Uterus (tissue), 4 donors: ENCODE data around the gene MIS18BP1. TPM values are rescaled to one million over a fixed set of nuclear protein-coding genes. Genes with fewer than 3 reads are reported as not detected.

ENCODE experiments used
- DNase-seq, 2 donors: peaks; one replicate each; pipeline ENCODE4 v3.0.0-alpha.2; 2019 to 2020
- H3K27ac ChIP-seq, 2 donors: fragments of 200-600 bp; sonication (generic); 1 replicate in 1 of 2; 2 replicates in 1 of 2; pipeline ENCODE4 v1.5.1; 2016 to 2018
- H3K27me3 ChIP-seq, 2 donors: fragments of 200-600 bp; sonication (generic); one replicate each; pipeline ENCODE4 v1.5.1; 2018 to 2019; ENCODE audit warnings: control low read depth in 1 of 2
- H3K36me3 ChIP-seq, 2 donors: fragments of 200-600 bp; sonication (generic); one replicate each; pipeline ENCODE4 v1.5.1; 2019; ENCODE audit warnings: control low read depth in 1 of 2
- H3K4me1 ChIP-seq, 2 donors: fragments of 200-600 bp; sonication (generic); one replicate each; pipeline ENCODE4 v1.5.1; 2018 to 2019; ENCODE audit warnings: control low read depth in 1 of 2
- H3K4me3 ChIP-seq, 2 donors: fragments of 200-600 bp; sonication (generic); 1 replicate in 1 of 2; 2 replicates in 1 of 2; pipeline ENCODE4 v1.5.1; 2018 to 2019; ENCODE audit warnings: mild to moderate bottlenecking in 1 of 2
- H3K9me3 ChIP-seq, 2 donors: fragments of 200-600 bp; sonication (generic); one replicate each; pipeline ENCODE4 v1.5.1; 2019; ENCODE audit warnings: control low read depth in 1 of 2
- POLR2A ChIP-seq, 2 donors: fragments of 450-650 bp; IDR thresholded peaks; one replicate each; pipeline ENCODE4 v1.6.1; 2016; ENCODE audit warnings: antibody characterized with exemption in 2 of 2, mild to moderate bottlenecking in 1 of 2, moderate library complexity in 1 of 2
- intact Hi-C: fragments of 100-400 bp; cut with DNase I; formaldehyde crosslinking; loops from one replicate; pipeline ENCODE4 v1.15.1; 2023; ENCODE audit warnings: low total_unique reads
- total RNA-seq, 4 donors: library from RNA; depleted of rRNA in 3 of 4; stranded (reverse); fragments of >200 nt in 3 of 4; gene quantifications; one replicate each; pipeline versions ENCODE4 v1.1.0 to v1.2.4, GENCODE V29; 2014 to 2023
- TF ChIP-seq, protein P1 (sequence below), 4 experiments: fragments of 200-600 bp in 2 of 4; fragments of 450-650 bp in 2 of 4; sonication (generic) in 2 of 4; IDR thresholded peaks; one replicate each; pipeline ENCODE4 v1.5.1; 2016 to 2019; ENCODE audit warnings: antibody characterized with exemption in 4 of 4, mild to moderate bottlenecking in 2 of 4, moderate library complexity in 1 of 4
- donor health status: DM: yes; HTN: yes; CAD: no.

MIS18BP1 gene
- total RNA-seq, 4 donors from 2014 or later = 8.7 to 73.7 (median 25.8) TPM

GRCh38 chr14:45262637-45263036 is 9.6 kb upstream of the MIS18BP1 start:
- Histone ChIP-seq H3K27ac (no peak overlapping the region), H3K4me1 (no peaks in the 10 kb centered on the region), H3K9me3 (peaks cover 0 to 16% of the 10 kb centered on the region in 2 donors), H3K27me3 (no peaks in the 10 kb centered on the region), H3K36me3 (no peaks in the 10 kb centered on the region), H3K4me3 (no peak overlapping the region)
- intact Hi-C loops = no loop called here
- no peak for TF ChIP-seq POLR2A (IDR thresholded peaks at IDR 0.05)
- TF ChIP-seq, protein P1, sequence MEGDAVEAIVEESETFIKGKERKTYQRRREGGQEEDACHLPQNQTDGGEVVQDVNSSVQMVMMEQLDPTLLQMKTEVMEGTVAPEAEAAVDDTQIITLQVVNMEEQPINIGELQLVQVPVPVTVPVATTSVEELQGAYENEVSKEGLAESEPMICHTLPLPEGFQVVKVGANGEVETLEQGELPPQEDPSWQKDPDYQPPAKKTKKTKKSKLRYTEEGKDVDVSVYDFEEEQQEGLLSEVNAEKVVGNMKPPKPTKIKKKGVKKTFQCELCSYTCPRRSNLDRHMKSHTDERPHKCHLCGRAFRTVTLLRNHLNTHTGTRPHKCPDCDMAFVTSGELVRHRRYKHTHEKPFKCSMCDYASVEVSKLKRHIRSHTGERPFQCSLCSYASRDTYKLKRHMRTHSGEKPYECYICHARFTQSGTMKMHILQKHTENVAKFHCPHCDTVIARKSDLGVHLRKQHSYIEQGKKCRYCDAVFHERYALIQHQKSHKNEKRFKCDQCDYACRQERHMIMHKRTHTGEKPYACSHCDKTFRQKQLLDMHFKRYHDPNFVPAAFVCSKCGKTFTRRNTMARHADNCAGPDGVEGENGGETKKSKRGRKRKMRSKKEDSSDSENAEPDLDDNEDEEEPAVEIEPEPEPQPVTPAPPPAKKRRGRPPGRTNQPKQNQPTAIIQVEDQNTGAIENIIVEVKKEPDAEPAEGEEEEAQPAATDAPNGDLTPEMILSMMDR (IDR thresholded peaks at IDR 0.05) = no peak
- DNase-seq = no peak

DNA sequence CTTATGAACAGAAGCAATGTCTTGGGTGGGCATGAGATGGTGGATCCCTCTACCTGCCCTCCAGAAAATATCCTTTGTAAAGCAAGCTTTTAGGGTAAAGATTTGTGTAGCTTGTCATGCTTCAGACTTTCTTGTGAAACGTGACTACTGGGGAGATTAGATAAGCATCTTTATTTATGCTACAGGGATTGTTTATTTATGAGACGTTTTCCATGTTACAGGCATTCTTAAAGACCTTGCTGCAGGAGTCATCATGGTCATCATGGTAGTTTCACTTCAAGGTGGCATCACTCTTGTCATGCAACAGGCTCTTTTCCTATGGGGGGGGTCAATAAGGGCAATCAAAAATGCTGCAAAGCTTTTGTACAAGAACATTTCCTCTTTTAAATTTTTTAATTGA is 8.2 kb upstream of the MIS18BP1 start:
- H3K27ac ChIP-seq = no peak overlapping the region
- no peaks in the 10 kb centered on the region for H3K4me1 ChIP-seq
- no peak for DNase-seq
- no peak overlapping the region for H3K4me3 ChIP-seq
- TF ChIP-seq, protein P1 (IDR thresholded peaks at IDR 0.05) = no peak
- TF ChIP-seq POLR2A (IDR thresholded peaks at IDR 0.05) = no peak
- intact Hi-C loops = no loop called here
- H3K36me3 ChIP-seq = no peaks in the 10 kb centered on the region
- no peaks in the 10 kb centered on the region for H3K27me3 ChIP-seq
- H3K9me3 ChIP-seq = peaks cover 0 to 19% of the 10 kb centered on the region in 2 donors

GRCh38 chr14:45258805-45259204 is 5.8 kb upstream of the MIS18BP1 start:
- no peak for DNase-seq
- Histone ChIP-seq H3K9me3 (peaks cover 0 to 19% of the 10 kb centered on the region in 2 donors), H3K4me1 (no peaks in the 10 kb centered on the region), H3K36me3 (no peaks in the 10 kb centered on the region), H3K27ac (no peak overlapping the region), H3K27me3 (no peaks in the 10 kb centered on the region), H3K4me3 (no peak overlapping the region)
- intact Hi-C loops = no loop called here
- TF ChIP-seq, protein P1 (IDR thresholded peaks at IDR 0.05) = no peak
- TF ChIP-seq POLR2A (IDR thresholded peaks at IDR 0.05) = no peak

DNA sequence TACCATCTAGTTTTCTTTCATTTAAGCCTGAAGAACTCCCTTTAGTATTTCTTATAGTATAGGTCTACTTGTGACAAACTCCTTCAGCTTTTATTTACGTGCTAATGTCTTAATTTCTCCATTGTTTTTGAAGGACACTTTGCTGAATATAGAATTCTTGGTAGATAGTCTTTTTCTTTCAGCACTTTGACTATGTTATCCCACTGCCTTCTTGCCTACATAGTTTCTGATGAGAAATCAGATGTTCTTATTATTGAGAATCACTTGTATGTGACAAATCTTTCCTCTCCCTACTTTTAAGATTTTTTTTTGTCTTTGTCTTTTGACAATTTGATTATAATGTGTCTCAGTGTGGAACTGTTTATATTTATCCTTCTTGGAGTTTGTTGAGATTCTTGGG is 5.1 kb upstream of the MIS18BP1 start:
- no peaks in the 10 kb centered on the region for H3K27me3 ChIP-seq
- no peak for TF ChIP-seq POLR2A (IDR thresholded peaks at IDR 0.05)
- TF ChIP-seq, protein P1 (IDR thresholded peaks at IDR 0.05) = no peak
- intact Hi-C loops = no loop called here
- H3K4me1 ChIP-seq = no peaks in the 10 kb centered on the region
- DNase-seq = no peak
- no peak overlapping the region for H3K27ac ChIP-seq
- H3K4me3 ChIP-seq = no peak overlapping the region
- H3K9me3 ChIP-seq = peaks cover 0 to 19% of the 10 kb centered on the region in 2 donors
- no peaks in the 10 kb centered on the region for H3K36me3 ChIP-seq

DNA sequence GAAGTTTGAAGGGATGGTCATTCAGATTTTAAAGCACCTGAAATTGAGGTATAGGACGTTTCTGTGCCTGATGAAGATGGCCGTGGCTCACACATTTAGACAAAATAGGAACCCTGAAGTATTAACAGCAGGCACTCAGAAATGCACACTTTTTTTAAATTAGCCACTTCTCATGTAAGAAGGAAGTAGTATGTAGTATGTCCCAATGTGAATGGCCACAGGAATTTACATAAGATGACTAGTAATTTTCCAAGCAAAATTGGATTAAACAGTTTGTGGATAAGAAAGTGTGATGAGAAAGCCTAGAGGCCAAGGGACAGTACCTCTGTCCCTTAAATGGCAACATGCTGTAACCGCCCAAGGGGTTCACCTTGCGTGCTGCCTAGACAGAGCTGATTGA is 1.8 kb upstream of the MIS18BP1 start:
- no peaks in the 10 kb centered on the region for H3K4me1 ChIP-seq
- DNase-seq = no peak
- TF ChIP-seq, protein P1 (IDR thresholded peaks at IDR 0.05) = no peak
- no peak for TF ChIP-seq POLR2A (IDR thresholded peaks at IDR 0.05)
- H3K27ac ChIP-seq = no peak overlapping the region
- no peaks in the 10 kb centered on the region for H3K27me3 ChIP-seq
- intact Hi-C loops = no loop called here
- H3K9me3 ChIP-seq = peaks cover 0 to 19% of the 10 kb centered on the region in 2 donors
- H3K36me3 ChIP-seq = no peaks in the 10 kb centered on the region
- H3K4me3 ChIP-seq = no peak overlapping the region
